COLO668 (cell line): ENCODE data around the gene SLC7A5.
"Not testable (repeated sequence)": the region's sequence is repeated elsewhere in the genome, so short reads cannot be mapped to it uniquely, and the experiment has no call there.

ENCODE experiments used
- DNase-seq: peaks from one replicate; lab custom pipeline; 2025; ENCODE audit not compliant: unreplicated experiment; lab: John Stamatoyannopoulos, UW

The SLC7A5 gene

GRCh38 chr16:87869061-87869878 lies at the start of gene SLC7A5:
Gene SLC7A5, minus strand, starts transcription at chr16:87869507. Its CDS starts 85 bp downstream, at chr16:87869422.
- peak; percentile 86 for DNase-seq

- DNase-seq = no peak
Measured at GRCh38 chr16:87918338-87918737, 49.0 kb upstream of the SLC7A5 start.

DNA sequence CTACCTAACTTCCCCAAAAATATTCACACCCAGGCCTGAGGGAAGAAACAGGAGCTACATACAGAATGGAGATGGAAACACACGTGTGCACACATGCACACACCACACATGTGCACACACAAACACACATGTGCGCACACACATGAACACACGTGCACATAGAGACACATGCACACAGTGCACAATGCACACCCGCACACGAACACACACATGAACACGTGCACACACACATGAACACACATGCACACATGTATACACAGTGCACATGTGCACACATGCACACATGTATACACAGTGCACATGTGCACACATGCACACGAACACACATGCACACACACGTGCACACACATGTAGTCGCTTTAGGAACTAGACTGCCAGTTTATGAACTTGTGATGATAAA lies 48.2 kb upstream of the SLC7A5 start:
- no peak for DNase-seq

DNA sequence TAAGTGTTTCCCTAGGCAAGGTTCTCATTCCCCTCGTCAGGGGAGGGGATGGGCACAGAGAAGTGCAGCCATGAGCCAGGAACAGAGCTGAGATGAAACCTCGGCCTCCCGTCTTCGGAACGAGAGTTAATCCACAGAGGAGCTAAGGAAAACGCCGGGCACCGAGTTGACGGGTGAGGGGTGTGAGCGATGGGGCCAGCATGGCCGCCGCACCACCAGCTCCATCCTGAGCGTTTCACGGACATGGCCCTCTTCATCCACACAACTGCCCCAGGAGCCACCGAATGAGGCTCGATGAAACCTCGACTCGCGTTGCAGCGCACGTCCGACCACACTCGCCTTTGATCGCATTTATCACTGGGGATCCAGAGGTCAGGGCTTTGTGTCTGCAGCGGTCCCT lies 45.5 kb upstream of the SLC7A5 start:
- no peak for DNase-seq

GRCh38 chr16:87914021-87914725 lies 44.9 kb upstream of the SLC7A5 start:
- DNase-seq = not testable (repeated sequence)

- not testable (repeated sequence) for DNase-seq
Measured at GRCh38 chr16:87912691-87913090, 43.4 kb upstream of the SLC7A5 start.

DNA sequence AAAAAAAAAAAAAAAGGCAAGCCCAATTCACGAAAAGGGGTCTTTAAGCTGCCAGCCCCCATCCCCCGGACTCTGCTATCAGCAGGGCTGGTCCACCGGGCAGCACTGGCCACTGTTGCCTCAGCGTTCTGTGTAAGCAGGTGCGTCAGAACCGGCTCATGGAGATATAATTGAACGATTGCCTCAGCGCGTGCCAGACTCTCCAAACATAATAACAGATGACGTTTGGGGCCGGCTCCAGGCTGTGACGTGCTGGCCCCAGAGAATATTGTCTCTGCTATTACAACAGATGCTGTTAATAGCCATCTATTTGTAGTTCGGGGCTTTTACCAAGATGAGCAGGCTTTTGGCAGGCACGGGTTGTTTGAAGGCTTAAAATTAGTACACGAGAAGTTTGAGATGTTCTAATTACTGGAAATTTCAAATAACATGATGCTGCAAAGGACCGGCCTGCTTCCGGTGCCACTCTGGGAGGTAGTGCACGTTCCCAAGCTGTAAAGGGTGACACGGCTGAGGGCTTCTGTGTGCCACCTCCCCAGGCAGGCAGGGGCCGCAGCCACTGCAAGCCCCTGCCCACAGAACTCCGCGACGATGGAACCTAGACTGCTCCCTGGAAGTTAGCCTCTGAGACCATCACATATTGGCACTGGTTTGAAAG lies 41.9 kb upstream of the SLC7A5 start:
- DNase-seq = peak; percentile 85

DNA sequence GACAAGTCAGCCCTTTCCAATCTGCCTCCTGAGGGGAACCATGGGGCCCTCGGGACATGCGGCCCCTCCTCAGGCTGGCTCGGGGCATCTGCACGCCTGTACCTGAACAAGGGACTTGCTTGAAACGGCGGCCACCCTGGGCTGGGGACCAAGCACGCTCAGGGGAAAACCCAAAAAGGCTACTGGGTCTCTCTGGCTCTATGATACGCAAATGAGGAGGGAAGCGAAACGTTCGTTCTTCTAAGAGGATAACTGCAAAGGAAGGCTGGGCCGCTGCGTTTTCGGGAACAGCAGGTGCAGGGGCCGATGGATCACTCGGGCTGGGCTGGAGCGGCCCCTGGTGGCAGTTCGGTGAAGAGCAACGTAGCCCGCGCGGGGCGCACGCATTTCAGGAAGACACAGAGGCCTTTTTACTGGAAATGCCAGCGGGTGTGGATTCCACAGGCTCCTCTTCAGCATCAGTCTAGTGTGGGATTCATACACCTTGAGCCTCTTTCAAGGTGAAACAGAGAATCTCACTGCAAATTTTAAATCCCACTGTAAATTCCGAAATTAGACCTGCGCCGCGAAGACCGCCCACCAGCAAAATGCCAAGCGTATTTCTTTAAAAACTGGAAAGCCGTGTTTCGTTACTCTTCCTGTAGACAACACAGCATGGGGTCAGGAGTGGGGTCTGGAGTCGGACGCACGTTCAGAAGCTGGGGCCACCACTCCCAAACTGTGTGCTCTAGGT lies 40.1 kb upstream of the SLC7A5 start:
- DNase-seq = peak; percentile 80

GRCh38 chr16:87908101-87908500 lies 38.8 kb upstream of the SLC7A5 start:
- DNase-seq = not testable (repeated sequence)

DNA sequence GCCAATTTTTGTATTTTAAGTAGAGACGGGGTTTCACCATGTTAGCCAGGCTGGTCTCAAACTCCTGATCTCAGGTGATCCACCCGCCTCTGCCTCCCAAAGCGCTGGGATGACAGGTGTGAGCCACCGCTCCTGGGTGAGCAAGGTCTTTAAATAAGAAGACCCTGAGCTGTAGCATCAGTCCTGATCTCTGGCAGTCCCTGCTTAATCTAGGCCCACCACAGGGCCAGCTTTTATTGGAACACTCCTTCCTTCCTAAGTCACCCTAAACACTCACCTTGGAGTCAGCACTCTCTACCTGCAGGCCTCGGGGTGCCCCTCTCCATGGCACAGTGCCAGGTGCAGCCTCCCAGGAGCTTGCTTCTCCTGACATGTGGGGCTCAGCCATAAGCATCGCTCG lies 36.2 kb upstream of the SLC7A5 start:
- not testable (repeated sequence) for DNase-seq

GRCh38 chr16:87904963-87905362 lies 35.7 kb upstream of the SLC7A5 start:
- not testable (repeated sequence) for DNase-seq

GRCh38 chr16:87900489-87900888 lies 31.2 kb upstream of the SLC7A5 start:
- not testable (repeated sequence) for DNase-seq

DNA sequence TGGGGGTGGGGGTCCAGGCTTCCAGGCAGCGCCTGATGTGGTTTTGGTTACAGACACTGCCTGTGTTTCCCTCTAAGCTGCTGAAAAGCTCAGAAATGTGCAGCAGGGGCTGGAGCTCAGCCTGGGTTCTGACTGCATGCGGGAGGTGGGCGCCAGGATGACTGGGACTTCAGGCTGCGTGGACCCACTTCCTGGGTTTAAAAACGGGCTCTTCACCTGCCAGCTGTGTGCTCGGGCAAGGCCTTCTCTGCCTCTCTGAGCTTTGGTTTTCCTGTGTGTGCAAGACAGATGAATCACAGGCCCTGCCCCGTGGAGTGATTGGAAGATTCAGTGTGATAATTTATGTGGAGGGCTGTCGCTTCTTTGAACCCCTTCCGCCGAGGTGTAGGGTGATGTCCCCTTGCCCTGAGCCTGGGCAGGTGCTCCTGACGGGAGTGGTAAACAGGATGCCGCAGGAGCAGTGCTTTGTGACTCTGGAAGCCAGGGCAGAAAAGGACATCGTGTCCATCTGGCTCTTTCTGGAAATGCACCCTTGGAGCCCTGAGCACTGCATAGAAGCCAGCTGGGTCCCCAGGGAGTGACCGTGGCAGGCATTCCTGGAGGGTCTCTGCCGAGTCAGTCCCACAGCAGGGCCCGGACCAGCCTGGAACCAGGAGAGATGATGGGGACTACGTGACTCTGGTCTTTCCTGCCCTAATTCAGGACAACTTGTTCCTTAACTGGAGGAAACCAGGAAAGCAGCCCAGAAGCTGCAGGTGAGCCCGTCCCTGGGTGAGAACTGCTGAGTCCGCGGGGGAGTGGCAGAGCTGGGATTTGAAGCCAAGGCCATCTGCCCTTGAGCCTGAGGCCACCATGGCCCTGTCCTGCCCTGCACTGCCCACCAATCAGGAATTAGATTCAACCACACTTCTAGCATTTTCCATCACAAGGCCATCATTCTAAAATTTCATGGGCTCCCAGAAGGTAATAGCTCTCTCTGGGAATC lies 28.5 kb upstream of the SLC7A5 start:
- peak; percentile 46 for DNase-seq

DNA sequence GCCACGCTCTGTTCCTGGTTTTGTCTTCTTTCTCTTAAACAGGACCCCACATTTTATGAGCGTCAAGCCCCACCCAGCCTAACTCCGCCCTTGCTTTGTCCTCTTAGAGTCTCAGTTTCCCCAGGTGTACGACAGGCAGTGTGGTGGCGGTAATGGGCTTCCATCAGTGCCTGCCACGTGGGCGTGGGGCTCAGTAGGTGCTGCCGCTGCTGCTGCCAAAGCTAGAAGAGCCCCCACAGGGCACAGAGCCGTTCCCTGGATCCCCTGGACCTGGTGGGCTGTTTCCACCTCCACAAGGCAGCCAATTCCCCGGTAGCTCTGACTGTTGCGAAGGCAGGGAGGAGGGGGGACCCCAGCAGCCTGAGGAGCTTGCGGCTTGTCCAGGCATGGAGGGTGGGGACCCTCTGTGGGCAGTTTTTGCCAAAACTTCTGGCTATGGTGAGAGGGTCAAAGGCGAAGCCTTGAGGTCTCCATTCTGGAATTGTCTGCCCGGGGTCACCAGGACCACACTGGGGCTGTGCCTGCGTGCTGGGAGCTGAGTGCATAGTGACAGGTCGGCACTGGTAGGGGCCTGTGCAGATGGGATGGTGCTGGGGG lies 27.7 kb upstream of the SLC7A5 start:
- DNase-seq = not testable (repeated sequence)

DNA sequence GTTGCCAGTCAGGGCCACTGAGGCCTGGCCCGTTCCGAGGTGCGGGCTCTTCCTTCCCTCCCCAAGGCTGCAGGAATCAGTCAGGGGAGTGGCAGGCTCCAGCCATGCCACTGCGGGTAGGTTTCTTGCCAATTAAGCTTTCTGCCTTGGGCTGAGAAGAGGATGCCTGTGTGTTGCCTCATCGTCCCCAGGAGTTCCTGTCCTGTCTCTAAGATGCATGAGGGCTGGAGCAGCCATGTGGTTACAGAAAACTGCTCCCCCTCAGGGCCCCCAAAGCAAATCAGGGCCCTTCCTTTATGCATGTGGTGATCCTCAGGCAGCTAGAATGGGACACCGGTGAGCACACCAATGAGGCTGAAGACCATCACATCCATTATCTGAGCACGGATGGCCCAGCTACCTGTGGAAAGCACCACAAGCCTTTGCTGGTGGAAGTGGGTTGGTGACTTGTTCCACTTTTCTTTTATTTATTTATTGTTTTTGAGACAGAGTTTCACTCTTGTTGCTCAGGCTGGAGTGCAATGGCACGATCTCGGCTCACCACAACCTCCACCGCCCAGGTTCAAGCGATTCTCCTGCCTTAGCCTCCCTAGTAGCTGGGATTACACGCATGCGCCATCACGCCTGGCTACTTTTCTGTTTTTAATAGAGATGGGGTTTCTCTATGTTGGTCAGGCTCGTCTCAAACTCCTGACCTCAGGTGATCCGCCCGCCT lies 27.0 kb upstream of the SLC7A5 start:
- not testable (repeated sequence) for DNase-seq

- DNase-seq = no peak
Measured at GRCh38 chr16:87895641-87896141, 26.4 kb upstream of the SLC7A5 start.

DNA sequence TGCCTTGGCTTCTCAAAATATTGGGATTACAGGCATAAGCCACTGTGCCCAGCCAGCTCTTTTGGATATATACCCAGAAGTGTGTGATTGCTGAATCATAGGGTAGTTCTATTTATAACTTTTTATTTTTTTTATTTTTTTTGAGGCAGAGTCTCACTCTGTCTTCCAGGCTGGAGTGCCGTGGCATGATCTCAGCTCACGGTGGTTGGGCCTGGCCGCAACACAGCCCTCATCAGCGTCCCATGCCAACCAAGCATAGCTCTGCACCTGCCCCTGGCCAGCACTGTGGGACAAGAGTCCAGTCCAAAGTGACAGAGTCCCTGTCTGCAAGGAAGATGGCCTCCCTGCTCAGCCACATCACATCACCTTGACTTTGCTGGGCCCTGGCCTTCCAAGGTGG lies 24.7 kb upstream of the SLC7A5 start:
- not testable (repeated sequence) for DNase-seq

DNA sequence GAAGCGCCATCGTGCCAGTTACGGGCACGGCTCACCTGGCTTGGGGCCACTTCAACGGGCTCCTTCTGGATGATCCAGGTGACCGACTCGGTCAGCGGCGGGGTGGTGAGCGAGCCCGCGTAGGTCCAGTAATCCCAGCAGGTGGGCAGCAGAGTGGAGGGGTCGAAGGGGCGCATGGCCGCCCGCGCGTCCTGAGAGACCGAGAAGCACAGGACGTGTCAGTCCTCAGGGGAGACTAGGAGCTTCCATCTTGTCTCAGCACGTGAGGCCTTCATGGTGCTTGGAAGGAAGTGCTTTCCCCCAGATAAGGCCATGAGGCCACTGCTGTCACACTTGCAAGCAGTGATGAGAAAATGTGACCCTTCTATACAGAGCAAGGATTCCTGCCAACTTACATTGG lies 22.5 kb upstream of the SLC7A5 start:
- no peak for DNase-seq

DNA sequence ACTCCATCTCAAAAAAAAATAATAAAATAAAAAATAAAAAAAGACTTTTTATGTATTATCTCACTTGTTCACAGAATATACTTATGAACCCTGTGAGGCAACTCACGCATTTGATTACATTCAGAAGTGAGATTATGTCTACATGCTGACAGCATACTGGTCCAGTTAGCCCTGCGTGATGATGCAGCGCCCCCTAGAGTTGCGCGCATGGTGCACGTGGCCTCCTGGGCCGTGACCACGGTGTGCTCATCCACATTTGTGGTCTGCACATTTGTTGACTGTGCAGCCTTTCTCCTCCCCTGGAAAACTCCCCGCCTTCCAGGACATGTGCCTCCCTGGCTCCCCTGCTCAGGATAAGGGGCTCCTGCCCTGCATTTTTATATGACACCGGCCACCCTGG lies 20.5 kb upstream of the SLC7A5 start:
- DNase-seq = peak; percentile 33
